ENCODE measurements around the gene NALF2.

- no peak for TF ChIP-seq CTCF (IDR thresholded peaks at IDR 0.05 in 8 of 11, conservative IDR thresholded peaks at IDR 0.05 in 3 of 11)
- no peak for TF ChIP-seq POLR2A (IDR thresholded peaks at IDR 0.05)
These were observed 2.7 kb upstream of the NALF2 start for GRCh38 chrX:69501429-69501828.

All from spleen (tissue), 7 donors.